Measurements from ENCODE around the gene GRK2. TPM values are rescaled to one million over a fixed set of nuclear protein-coding genes. Genes with fewer than 3 reads are reported as not detected.

GRK2 gene
- total RNA-seq, 1 experiment from 2014 or later: 56.3 TPM

DNA sequence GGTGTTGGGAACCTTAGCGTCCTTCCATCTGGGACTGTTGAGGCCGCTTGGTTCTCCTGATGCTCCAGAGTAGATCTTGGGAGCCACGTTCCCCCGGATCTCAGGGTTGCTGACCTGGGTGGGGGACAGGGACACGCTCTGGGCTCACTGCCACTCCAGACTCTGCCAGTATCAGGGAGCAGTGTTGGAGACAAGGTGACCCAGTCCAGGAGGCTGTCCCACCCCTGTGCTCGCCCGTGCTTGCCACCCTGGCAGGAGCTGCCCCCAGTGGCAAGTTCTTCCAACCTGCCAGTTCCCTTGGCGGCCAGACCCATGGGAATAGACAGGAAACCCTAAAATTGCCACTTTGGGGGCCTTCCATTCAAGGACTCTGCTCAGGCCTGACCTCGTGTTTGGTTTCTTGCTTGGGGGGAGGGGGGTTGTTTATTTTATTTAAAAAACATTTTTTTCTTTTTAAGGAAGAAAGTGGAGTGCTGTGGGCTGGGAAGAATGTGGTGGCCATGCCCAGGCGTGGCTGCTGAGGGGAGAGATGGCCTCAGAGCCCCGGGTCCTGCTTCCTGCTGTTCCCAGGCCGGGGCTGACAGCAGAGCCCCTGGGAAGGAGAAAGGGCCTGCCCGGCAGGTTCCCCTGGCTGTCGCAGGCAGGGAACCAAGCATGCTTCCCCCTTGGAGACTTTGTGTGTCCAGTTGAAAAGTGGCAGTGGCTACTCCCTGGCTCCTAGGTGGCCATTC lies 7.2 kb downstream of the GRK2 start:
- Histone ChIP-seq H4K8ac (replicated peaks; ENCODE audit: insufficient read length, low read depth, low read length) (no peak overlapping the region), H3K27ac (ENCODE audit: insufficient read length, low read depth, low read length) (no peak overlapping the region), H2BK120ac (ENCODE audit: low read depth, low read length, poor library complexity, severe bottlenecking) (no peak overlapping the region), H3K4ac (ENCODE audit: low read depth, low read length) (no peak overlapping the region), H3K79me1 (ENCODE audit: insufficient read depth, low read depth, low read length, poor library complexity, severe bottlenecking) (no peaks in the 10 kb centered on the region), H2AFZ (ENCODE audit: low read length) (no peak overlapping the region), H3K4me2 (ENCODE audit: insufficient read depth, insufficient read length, low read length) (no peak overlapping the region), H4K5ac (ENCODE audit: insufficient read length, low read depth, low read length) (no peak overlapping the region), H2AK5ac (ENCODE audit: insufficient read length, low read length) (no peak overlapping the region), H2BK20ac (ENCODE audit: low read depth, low read length, poor library complexity, severe bottlenecking) (no peak overlapping the region), H4K20me1 (ENCODE audit: control insufficient read depth, insufficient read depth, insufficient read length) (no peaks in the 10 kb centered on the region), H3K27me3 (ENCODE audit: insufficient read depth, low read length) (no peaks in the 10 kb centered on the region), H3K56ac (ENCODE audit: insufficient read length, low read depth, low read length) (no peak overlapping the region), H4K91ac (ENCODE audit: insufficient read length, low read depth, low read length) (no peak overlapping the region), H3K18ac (ENCODE audit: insufficient read length, low read depth, low read length) (no peak overlapping the region), H3K14ac (ENCODE audit: insufficient read depth, low read length) (no peak overlapping the region; the same call in 1 of the 2 replicates), H3T11ph (ENCODE audit: low read length) (no peak overlapping the region), H3K9ac (ENCODE audit: extremely low read depth, insufficient read length, low read length) (no peak overlapping the region), H3K4me1 (ENCODE audit: insufficient read depth, low read length) (peaks cover 14% of the 10 kb centered on the region), H3K23ac (ENCODE audit: insufficient read length, low read depth, low read length) (no peak overlapping the region), H3K23me2 (ENCODE audit: insufficient read length, low read depth, low read length, poor library complexity, severe bottlenecking) (peaks cover 3% of the 10 kb centered on the region), H2BK15ac (ENCODE audit: low read depth, low read length) (no peak overlapping the region), H3K9me3 (ENCODE audit: control insufficient read depth, low read depth, low read length) (no peaks in the 10 kb centered on the region), H3K79me2 (ENCODE audit: insufficient read depth, low read length) (peaks cover 9% of the 10 kb centered on the region; the same call in 1 of the 2 replicates), H2BK5ac (ENCODE audit: insufficient read length, low read length) (no peak overlapping the region), H2BK12ac (ENCODE audit: insufficient read length, low read depth, low read length) (no peak overlapping the region)
- TF ChIP-seq CTCF (conservative IDR thresholded peaks at IDR 0.05): no peak
- no peak for DNase-seq
- Mint-ChIP-seq H3K27ac (no peak overlapping the region), H3K36me3 (ENCODE audit: insufficient read depth in 1 of 3, low read depth in 3 of 3) (peaks cover 0 to 7% (median 5%) of the 10 kb centered on the region in 3 experiments; a peak in 3 of 7 replicates), H3K9me3 (no peaks in the 10 kb centered on the region), H3K4me1 (peaks cover 37 to 47% of the 10 kb centered on the region in 2 experiments), H3K27me3 (ENCODE audit: low read depth) (no peaks in the 10 kb centered on the region), H3K4me3 (no peak overlapping the region)
- WGBS (ENCODE audit: extremely low coverage, insufficient read length, low lambda C conversion rate): no CpG with 5 or more reads among the region's 14 CpGs

All from H9 (cell line).